ENCODE measurements around the gene ENTREP3. TPM values are rescaled to one million over a fixed set of nuclear protein-coding genes. Genes with fewer than 3 reads are reported as not detected.

ENTREP3 gene
- total and polyA plus RNA-seq, 4 donors = 8.4 to 28.7 (median 12.9) TPM

Other genes with a start within 250 kb of the ENTREP3 start
- gene DCST2, start 221.7 kb downstream of the ENTREP3 start, total RNA-seq = 1 to 10 TPM in 1 of 2 donors, under 1 TPM in 1; 0.31 to 1.7 TPM
- gene DCST2, start 221.7 kb downstream of the ENTREP3 start, polyA plus RNA-seq = 1 to 10 TPM in 1 of 2 donors, under 1 TPM in 1; 0.77 to 1.7 TPM
- under 1 TPM in 1 of 2 donors, not detected in 1; 0.20 TPM for gene DCST1, start 221.7 kb downstream of the ENTREP3 start, total RNA-seq
- under 1 TPM in 1 of 2 donors, not detected in 1; 0.08 TPM for gene DCST1, start 221.7 kb downstream of the ENTREP3 start, polyA plus RNA-seq
- 100 to 1,000 TPM in 1 of 2 donors, 10 to 100 TPM in 1; 49.5 to 209 TPM for gene ADAM15, start 204.2 kb downstream of the ENTREP3 start, total RNA-seq
- gene ADAM15, start 204.2 kb downstream of the ENTREP3 start, polyA plus RNA-seq = 100 to 1,000 TPM; 111 to 233 TPM
- gene EFNA4, start 191.7 kb downstream of the ENTREP3 start, total RNA-seq = 10 to 100 TPM in 1 of 2 donors, 1 to 10 TPM in 1; 8.3 to 13.4 TPM
- 10 to 100 TPM in 1 of 2 donors, 1 to 10 TPM in 1; 9.2 to 11.2 TPM for gene EFNA4, start 191.7 kb downstream of the ENTREP3 start, polyA plus RNA-seq
- 1 to 10 TPM; 1.1 to 1.9 TPM for gene EFNA3, start 176.6 kb downstream of the ENTREP3 start, total RNA-seq
- 1 to 10 TPM; 1.5 to 1.8 TPM for gene EFNA3, start 176.6 kb downstream of the ENTREP3 start, polyA plus RNA-seq
- gene EFNA1, start 127.6 kb downstream of the ENTREP3 start, total RNA-seq = 100 to 1,000 TPM; 111 to 202 TPM
- gene EFNA1, start 127.6 kb downstream of the ENTREP3 start, polyA plus RNA-seq = 100 to 1,000 TPM; 149 to 187 TPM
- gene SLC50A1, start 119.6 kb downstream of the ENTREP3 start, total RNA-seq = 10 to 100 TPM; 26.3 to 60.3 TPM
- 100 to 1,000 TPM in 1 of 2 donors, 10 to 100 TPM in 1; 76.6 to 114 TPM for gene SLC50A1, start 119.6 kb downstream of the ENTREP3 start, polyA plus RNA-seq
- gene DPM3, start 115.0 kb downstream of the ENTREP3 start, total RNA-seq = 10 to 100 TPM; 33.7 to 99.6 TPM
- 100 to 1,000 TPM; 166 to 491 TPM for gene DPM3, start 115.0 kb downstream of the ENTREP3 start, polyA plus RNA-seq
- gene KRTCAP2, start 82.2 kb downstream of the ENTREP3 start, total RNA-seq = 100 to 1,000 TPM in 1 of 2 donors, 10 to 100 TPM in 1; 58.2 to 162 TPM
- gene KRTCAP2, start 82.2 kb downstream of the ENTREP3 start, polyA plus RNA-seq = 100 to 1,000 TPM; 218 to 592 TPM
- under 1 TPM; 0.60 to 0.71 TPM for gene TRIM46, start 81.6 kb downstream of the ENTREP3 start, total RNA-seq
- gene TRIM46, start 81.6 kb downstream of the ENTREP3 start, polyA plus RNA-seq = under 1 TPM; 0.26 to 0.31 TPM
- 10 to 100 TPM; 26.6 to 33.1 TPM for gene THBS3, start 47.6 kb downstream of the ENTREP3 start, total RNA-seq
- gene THBS3, start 47.6 kb downstream of the ENTREP3 start, polyA plus RNA-seq = 10 to 100 TPM; 11.4 to 22.1 TPM
- gene MTX1, start 46.8 kb downstream of the ENTREP3 start, total RNA-seq = 10 to 100 TPM; 25.6 to 46.7 TPM
- 10 to 100 TPM; 69.9 to 72.1 TPM for gene MTX1, start 46.8 kb downstream of the ENTREP3 start, polyA plus RNA-seq
- gene SCAMP3, start 6.9 kb upstream of the ENTREP3 start, total RNA-seq = 10 to 100 TPM; 29.9 to 84.6 TPM
- 10 to 100 TPM; 55.0 to 90.3 TPM for gene SCAMP3, start 6.9 kb upstream of the ENTREP3 start, polyA plus RNA-seq
- 10 to 100 TPM; 55.5 to 56.5 TPM for gene CLK2, start 18.0 kb upstream of the ENTREP3 start, total RNA-seq
- 10 to 100 TPM; 41.1 to 53.0 TPM for gene CLK2, start 18.0 kb upstream of the ENTREP3 start, polyA plus RNA-seq
- 1 to 10 TPM; 2.2 to 4.7 TPM for gene HCN3, start 22.0 kb upstream of the ENTREP3 start, total RNA-seq
- 1 to 10 TPM; 1.0 to 2.3 TPM for gene HCN3, start 22.0 kb upstream of the ENTREP3 start, polyA plus RNA-seq
- gene PKLR, start 46.0 kb upstream of the ENTREP3 start, total RNA-seq = under 1 TPM in 1 of 2 donors, not detected in 1; 0.09 TPM
- gene PKLR, start 46.0 kb upstream of the ENTREP3 start, polyA plus RNA-seq = under 1 TPM in 1 of 2 donors, not detected in 1; 0.02 TPM
- gene FDPS, start 53.4 kb upstream of the ENTREP3 start, total RNA-seq = 100 to 1,000 TPM; 193 to 316 TPM
- 100 to 1,000 TPM; 301 to 385 TPM for gene FDPS, start 53.4 kb upstream of the ENTREP3 start, polyA plus RNA-seq
- gene RUSC1, start 65.4 kb upstream of the ENTREP3 start, total RNA-seq = 10 to 100 TPM; 25.0 to 37.7 TPM
- gene RUSC1, start 65.4 kb upstream of the ENTREP3 start, polyA plus RNA-seq = 10 to 100 TPM; 18.2 to 20.6 TPM

Data from lung (tissue), 4 donors.